Vagina (tissue), 2 donors: ENCODE results near the gene PCDHA4.

ENCODE experiments used
- POLR2A ChIP-seq, 2 donors: fragments of 450-650 bp; IDR thresholded peaks; one replicate each; pipeline ENCODE4 v1.6.1; 2017; ENCODE audit warnings: antibody characterized with exemption in 2 of 2, mild to moderate bottlenecking in 2 of 2, moderate library complexity in 2 of 2
- TF ChIP-seq, protein P1 (sequence below), 3 experiments: fragments of 450-650 bp in 2 of 3; fragments of 200-600 bp in 1 of 3; sonication (generic) in 1 of 3; IDR thresholded peaks; one replicate each; pipeline ENCODE4 v1.5.1; 2017 to 2019; ENCODE audit warnings: antibody characterized with exemption in 3 of 3, mild to moderate bottlenecking in 2 of 3, moderate library complexity in 2 of 3

- TF ChIP-seq, protein P1, sequence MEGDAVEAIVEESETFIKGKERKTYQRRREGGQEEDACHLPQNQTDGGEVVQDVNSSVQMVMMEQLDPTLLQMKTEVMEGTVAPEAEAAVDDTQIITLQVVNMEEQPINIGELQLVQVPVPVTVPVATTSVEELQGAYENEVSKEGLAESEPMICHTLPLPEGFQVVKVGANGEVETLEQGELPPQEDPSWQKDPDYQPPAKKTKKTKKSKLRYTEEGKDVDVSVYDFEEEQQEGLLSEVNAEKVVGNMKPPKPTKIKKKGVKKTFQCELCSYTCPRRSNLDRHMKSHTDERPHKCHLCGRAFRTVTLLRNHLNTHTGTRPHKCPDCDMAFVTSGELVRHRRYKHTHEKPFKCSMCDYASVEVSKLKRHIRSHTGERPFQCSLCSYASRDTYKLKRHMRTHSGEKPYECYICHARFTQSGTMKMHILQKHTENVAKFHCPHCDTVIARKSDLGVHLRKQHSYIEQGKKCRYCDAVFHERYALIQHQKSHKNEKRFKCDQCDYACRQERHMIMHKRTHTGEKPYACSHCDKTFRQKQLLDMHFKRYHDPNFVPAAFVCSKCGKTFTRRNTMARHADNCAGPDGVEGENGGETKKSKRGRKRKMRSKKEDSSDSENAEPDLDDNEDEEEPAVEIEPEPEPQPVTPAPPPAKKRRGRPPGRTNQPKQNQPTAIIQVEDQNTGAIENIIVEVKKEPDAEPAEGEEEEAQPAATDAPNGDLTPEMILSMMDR (IDR thresholded peaks at IDR 0.05): no peak
- no peak for TF ChIP-seq POLR2A (IDR thresholded peaks at IDR 0.05)
Observed at GRCh38 chr5:140785905-140786686, 20.8 kb upstream of the PCDHA4 start, which contains the start of gene PCDHA1.
